K562 (cell line): ENCODE results near the gene SMAD3. TPM values are rescaled to one million over a fixed set of nuclear protein-coding genes. Genes with fewer than 3 reads are reported as not detected.

Experiments
- BACH1 ChIP-seq: fragments of 200-800 bp; sonication (Bioruptor generic); IDR thresholded peaks from 2 replicates; pipeline ENCODE4 v1.6.1; 2016; ENCODE audit warnings: missing genetic modification characterization, missing compliant biosample characterization
- CBX8 ChIP-seq: fragments of 200-600 bp; sonication (generic); IDR thresholded peaks from 2 replicates; pipeline ENCODE4 v1.6.1; 2012; ENCODE audit warnings: borderline replicate concordance, mixed run types, low read depth, mild to moderate bottlenecking, moderate library complexity, mixed read lengths, low read length, control low read depth, inconsistent platforms; ENCODE audit not compliant: poor library complexity, severe bottlenecking; ENCODE audit errors: extremely low read depth
- CLOCK ChIP-seq: fragments of 250-450 bp; sonication (Bioruptor Pico); IDR thresholded peaks from 2 replicates; pipeline ENCODE4 v1.4.0; 2020; ENCODE audit warnings: mild to moderate bottlenecking, moderate library complexity, borderline replicate concordance
- MYBL2 ChIP-seq, 2 experiments: fragments of 450-650 bp in 1 of 2; sonication (generic) in 1 of 2; formaldehyde crosslinking in 1 of 2; IDR thresholded peaks; 2 replicates each; pipeline versions ENCODE4 v1.6.1 to v1.8.1; 2017 to 2022; ENCODE audit warnings: borderline replicate concordance in 1 of 2, inconsistent platforms in 1 of 2, low read depth in 1 of 2, mild to moderate bottlenecking in 1 of 2, missing genetic modification reagents in 1 of 2, moderate library complexity in 1 of 2
- PHF8 ChIP-seq: fragments of 200-600 bp; sonication (generic); IDR thresholded peaks from 2 replicates; pipeline ENCODE4 v1.6.1; 2012; ENCODE audit warnings: mixed run types, mild to moderate bottlenecking, inconsistent platforms, low read length, moderate library complexity, borderline replicate concordance
- PRDM10 ChIP-seq: fragments of 450-650 bp; IDR thresholded peaks from 2 replicates; pipeline ENCODE4 v1.6.1; 2018; ENCODE audit not compliant: partially characterized antibody
- PTTG1 ChIP-seq: fragments of 450-650 bp; IDR thresholded peaks from 2 replicates; pipeline ENCODE4 v1.6.1; 2016; ENCODE audit warnings: low read depth, mild to moderate bottlenecking, missing genetic modification characterization, missing compliant biosample characterization
- ZBTB17 ChIP-seq: fragments of 450-650 bp; formaldehyde crosslinking; IDR thresholded peaks from 2 replicates; pipeline ENCODE4 v1.4.0; 2020; ENCODE audit warnings: mild to moderate bottlenecking
- ZC3H11A ChIP-seq: IDR thresholded peaks from 2 replicates; pipeline ENCODE4 v1.6.1; 2012; ENCODE audit warnings: low read depth, low read length, improper control_type of control experiment
- ZNF609 ChIP-seq: sonication (generic); formaldehyde crosslinking; IDR thresholded peaks from 2 replicates; pipeline ENCODE4 v1.8.1; 2023; ENCODE audit warnings: missing genetic modification reagents, mild to moderate bottlenecking, borderline replicate concordance
- ZNF740 ChIP-seq, 3 experiments: fragments of 200-800 bp in 1 of 3; sonication (Bioruptor generic) in 1 of 3; sonication (generic) in 1 of 3; formaldehyde crosslinking in 1 of 3; IDR thresholded peaks; 2 replicates each; pipeline versions ENCODE4 v1.6.1 to v1.8.0; 2016 to 2022; ENCODE audit warnings: mild to moderate bottlenecking in 2 of 3, missing compliant biosample characterization in 2 of 3, missing genetic modification characterization in 2 of 3, missing genetic modification reagents in 1 of 3
- polyA plus RNA-seq, 8 experiments: library from polyadenylated mRNA; depleted of rRNA in 4 of 8; stranded (reverse) in 5 of 8; unstranded in 3 of 8; fragments of >200 nt; fragmentation: Nextera tagmentation in 2 of 8; fragmentation: Illumina TruSeq in 1 of 8; extraction: Ambion mirVana in 2 of 8; extraction: Trizol in 1 of 8; gene quantifications; 2 replicates each; pipeline versions ENCODE4 v1.2.1 to v1.2.3, GENCODE V29; 2011 to 2014; ENCODE audit warnings: inconsistent platforms in 1 of 8, missing spikeins in 1 of 8
- total RNA-seq, 7 experiments: library from RNA; depleted of rRNA in 6 of 7; stranded (reverse); fragments of >200 nt in 6 of 7; fragmentation: Illumina TruSeq in 2 of 7; extraction: Trizol in 2 of 7; gene quantifications; 2 replicates each; pipeline versions ENCODE4 v1.2.1 to v1.2.3, GENCODE V29; 2011 to 2021; ENCODE audit warnings: low replicate concordance in 1 of 7

Gene SMAD3
- total and polyA plus RNA-seq, 9 of the 15 experiments (the other 6 are each of a cell fraction or from before 2014, with no cell fraction given), result 4.3 to 39.2 (median 11.1) TPM

DNA sequence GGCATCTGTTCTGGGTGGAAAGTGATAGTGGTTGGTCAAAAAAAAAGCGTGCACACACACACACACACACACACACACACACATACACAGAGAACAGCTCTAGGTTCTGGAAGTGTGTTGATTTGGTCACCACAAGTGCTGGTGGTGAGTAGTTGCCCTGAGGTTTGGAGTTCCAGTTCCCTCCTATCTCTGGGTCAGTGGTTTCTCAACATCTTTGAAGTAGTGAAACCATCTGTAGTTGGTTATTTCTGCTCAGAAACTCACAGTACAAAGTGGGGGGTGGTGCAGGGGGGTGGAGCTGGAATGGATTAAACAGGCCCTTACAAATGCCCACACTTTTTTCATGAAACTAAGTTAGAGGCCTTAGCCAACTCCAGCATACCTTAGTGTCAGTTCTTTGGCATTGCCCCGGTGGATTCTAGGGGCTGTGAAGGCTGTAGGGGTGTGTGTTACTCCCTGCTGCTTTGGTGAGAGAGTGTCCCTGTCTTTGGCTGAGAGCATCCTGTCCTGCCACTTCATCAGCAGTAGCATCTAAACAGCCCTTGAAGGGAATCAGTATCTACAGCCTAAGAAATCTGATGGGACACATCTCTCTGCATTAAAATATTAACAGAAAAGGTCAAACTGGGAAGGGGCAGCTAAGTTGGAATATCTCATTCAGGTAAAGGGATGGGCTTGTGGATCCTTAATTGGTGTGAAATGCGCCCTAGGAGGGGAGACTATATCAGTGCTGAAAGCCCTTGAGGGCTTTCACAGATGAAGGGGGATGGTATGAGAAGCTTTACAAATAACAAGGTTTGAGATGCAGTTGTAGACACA is 20.6 kb downstream of the SMAD3 start (continued):
- peak; percentile 33 for TF ChIP-seq PRDM10
- no peak for TF ChIP-seq PTTG1
- TF ChIP-seq MYBL2 (IDR thresholded peaks at IDR 0.05; ENCODE audit: low read depth), result no peak
- no peak for TF ChIP-seq MYBL2 (CRISPR knock-in tag; IDR thresholded peaks at IDR 0.05; ENCODE audit: borderline replicate concordance)
- TF ChIP-seq ZBTB17, result no peak
- no peak for TF ChIP-seq PHF8
- peak; percentile 38; the same call in 1 of the 2 replicates for TF ChIP-seq BACH1 (tag)
- TF ChIP-seq ZNF609 (CRISPR knock-in tag), result no peak
- TF ChIP-seq ZNF740 (CRISPR knock-in tag; IDR thresholded peaks at IDR 0.05), result 0 out of 2 replicates have a peak, but pooled peaks have one; percentile 29
- no peak for TF ChIP-seq ZNF740 (tag; IDR thresholded peaks at IDR 0.05)
- TF ChIP-seq ZC3H11A, result no peak
- no peak for TF ChIP-seq CBX8
- TF ChIP-seq CLOCK, result no peak
